ENCODE results near the gene PLEKHG4B.

DNA sequence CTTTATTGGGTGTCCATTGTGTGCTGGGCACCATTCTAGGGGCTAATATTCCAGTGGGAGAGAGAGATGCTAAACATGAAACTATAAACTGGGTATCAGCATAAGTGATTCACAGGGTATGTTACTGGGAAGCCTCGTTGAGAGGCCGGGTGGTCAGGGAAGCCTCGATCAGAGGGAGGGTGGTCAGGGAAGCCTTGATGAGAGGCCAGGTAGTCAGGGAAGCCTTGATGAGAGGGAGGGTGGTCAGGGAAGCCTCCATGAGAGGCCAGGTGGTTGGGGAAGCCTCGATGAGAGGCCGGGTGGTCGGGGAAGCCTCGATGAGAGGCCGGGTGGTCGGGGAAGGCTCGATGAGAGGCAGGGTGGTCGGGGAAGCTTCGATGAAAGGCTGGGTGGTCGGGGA, 8.9 kb upstream of the PLEKHG4B start:
- TF ChIP-seq, protein P1, sequence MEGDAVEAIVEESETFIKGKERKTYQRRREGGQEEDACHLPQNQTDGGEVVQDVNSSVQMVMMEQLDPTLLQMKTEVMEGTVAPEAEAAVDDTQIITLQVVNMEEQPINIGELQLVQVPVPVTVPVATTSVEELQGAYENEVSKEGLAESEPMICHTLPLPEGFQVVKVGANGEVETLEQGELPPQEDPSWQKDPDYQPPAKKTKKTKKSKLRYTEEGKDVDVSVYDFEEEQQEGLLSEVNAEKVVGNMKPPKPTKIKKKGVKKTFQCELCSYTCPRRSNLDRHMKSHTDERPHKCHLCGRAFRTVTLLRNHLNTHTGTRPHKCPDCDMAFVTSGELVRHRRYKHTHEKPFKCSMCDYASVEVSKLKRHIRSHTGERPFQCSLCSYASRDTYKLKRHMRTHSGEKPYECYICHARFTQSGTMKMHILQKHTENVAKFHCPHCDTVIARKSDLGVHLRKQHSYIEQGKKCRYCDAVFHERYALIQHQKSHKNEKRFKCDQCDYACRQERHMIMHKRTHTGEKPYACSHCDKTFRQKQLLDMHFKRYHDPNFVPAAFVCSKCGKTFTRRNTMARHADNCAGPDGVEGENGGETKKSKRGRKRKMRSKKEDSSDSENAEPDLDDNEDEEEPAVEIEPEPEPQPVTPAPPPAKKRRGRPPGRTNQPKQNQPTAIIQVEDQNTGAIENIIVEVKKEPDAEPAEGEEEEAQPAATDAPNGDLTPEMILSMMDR (IDR thresholded peaks at IDR 0.05; ENCODE audit: low read depth, low read length, missing input control) = no peak
- TF ChIP-seq JUND (IDR thresholded peaks at IDR 0.05) = no peak
- TF ChIP-seq FOXA2 (IDR thresholded peaks at IDR 0.05) = no peak
- TF ChIP-seq, protein P2, sequence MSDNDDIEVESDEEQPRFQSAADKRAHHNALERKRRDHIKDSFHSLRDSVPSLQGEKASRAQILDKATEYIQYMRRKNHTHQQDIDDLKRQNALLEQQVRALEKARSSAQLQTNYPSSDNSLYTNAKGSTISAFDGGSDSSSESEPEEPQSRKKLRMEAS (IDR thresholded peaks at IDR 0.05) = no peak
- no peak for TF ChIP-seq HNF4G (IDR thresholded peaks at IDR 0.05)
